Breast epithelium (tissue), 3 donors: Measurements from ENCODE around the gene CD244.

ENCODE experiments used
- POLR2AphosphoS5 ChIP-seq, 3 donors: sonication (generic); formaldehyde crosslinking; IDR thresholded peaks; one replicate each; pipeline ENCODE4 v1.6.1; 2017; ENCODE audit warnings: antibody characterized with exemption in 3 of 3
- TF ChIP-seq, protein P1 (sequence below), 3 donors: fragments of 450-650 bp; IDR thresholded peaks; one replicate each; pipeline ENCODE4 v1.5.1; 2016 to 2017; ENCODE audit warnings: antibody characterized with exemption in 3 of 3, mild to moderate bottlenecking in 3 of 3, moderate library complexity in 3 of 3

GRCh38 chr1:160841079-160841478, 21.6 kb downstream of the CD244 start:
- TF ChIP-seq, protein P1, sequence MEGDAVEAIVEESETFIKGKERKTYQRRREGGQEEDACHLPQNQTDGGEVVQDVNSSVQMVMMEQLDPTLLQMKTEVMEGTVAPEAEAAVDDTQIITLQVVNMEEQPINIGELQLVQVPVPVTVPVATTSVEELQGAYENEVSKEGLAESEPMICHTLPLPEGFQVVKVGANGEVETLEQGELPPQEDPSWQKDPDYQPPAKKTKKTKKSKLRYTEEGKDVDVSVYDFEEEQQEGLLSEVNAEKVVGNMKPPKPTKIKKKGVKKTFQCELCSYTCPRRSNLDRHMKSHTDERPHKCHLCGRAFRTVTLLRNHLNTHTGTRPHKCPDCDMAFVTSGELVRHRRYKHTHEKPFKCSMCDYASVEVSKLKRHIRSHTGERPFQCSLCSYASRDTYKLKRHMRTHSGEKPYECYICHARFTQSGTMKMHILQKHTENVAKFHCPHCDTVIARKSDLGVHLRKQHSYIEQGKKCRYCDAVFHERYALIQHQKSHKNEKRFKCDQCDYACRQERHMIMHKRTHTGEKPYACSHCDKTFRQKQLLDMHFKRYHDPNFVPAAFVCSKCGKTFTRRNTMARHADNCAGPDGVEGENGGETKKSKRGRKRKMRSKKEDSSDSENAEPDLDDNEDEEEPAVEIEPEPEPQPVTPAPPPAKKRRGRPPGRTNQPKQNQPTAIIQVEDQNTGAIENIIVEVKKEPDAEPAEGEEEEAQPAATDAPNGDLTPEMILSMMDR (IDR thresholded peaks at IDR 0.05) = no peak
- no peak for TF ChIP-seq POLR2AphosphoS5 (IDR thresholded peaks at IDR 0.05)
